PC-9 (cell line): Measurements from ENCODE around the gene IHH. TPM values are rescaled to one million over a fixed set of nuclear protein-coding genes. Genes with fewer than 3 reads are reported as not detected.

Experiments
- BruUV-seq: library from RNA; stranded (reverse); fragments of 400-500 nt; replicated peaks from 2 replicates; lab custom pipeline; 2021; lab: Mats Ljungman, UMichigan
- CTCF ChIA-PET: fragments of 300-600 bp; sonication (Branson Sonifier 250); formaldehyde crosslinking; loops from one replicate; lab custom pipeline; 2022; ENCODE audit warnings: antibody characterized with exemption; lab: Charles Lee
- POLR2A ChIA-PET: fragments of 300-600 bp; sonication (Branson Sonifier 250); formaldehyde crosslinking; loops from one replicate; lab custom pipeline; 2022; ENCODE audit warnings: antibody characterized with exemption; ENCODE audit not compliant: unreplicated experiment; lab: Charles Lee
- DNase-seq, 2 experiments: peaks; one replicate each; pipeline versions ENCODE4 v3.0.0 to v3.0.0-alpha.2; 2015 to 2022; ENCODE audit warnings: mixed read lengths in 1 of 2
- H2AFZ ChIP-seq: fragments of 200-600 bp; sonication (generic); 2 replicates; pipeline ENCODE4 v1.8.1; 2017; ENCODE audit warnings: antibody characterized with exemption
- H3F3A ChIP-seq: fragments of 200-600 bp; sonication (generic); 2 replicates; pipeline ENCODE4 v1.8.1; 2017; ENCODE audit warnings: antibody characterized with exemption, mild to moderate bottlenecking, low read depth; ENCODE audit not compliant: insufficient read depth
- H3K27ac ChIP-seq: fragments of 200-600 bp; sonication (generic); 2 replicates; pipeline ENCODE4 v1.6.1; 2016; ENCODE audit warnings: mixed run types
- H3K27me3 ChIP-seq: fragments of 200-600 bp; sonication (generic); 2 replicates; pipeline ENCODE4 v1.6.1; 2016; ENCODE audit warnings: low read depth, mixed run types; ENCODE audit not compliant: insufficient read depth
- H3K36me3 ChIP-seq: fragments of 200-600 bp; sonication (generic); 2 replicates; pipeline ENCODE4 v1.6.1; 2016; ENCODE audit warnings: low read depth, mixed run types
- H3K4me1 ChIP-seq: fragments of 200-600 bp; sonication (generic); replicated peaks from 2 replicates; pipeline ENCODE4 v1.6.1; 2016; ENCODE audit warnings: mixed run types; ENCODE audit not compliant: insufficient read depth
- H3K4me2 ChIP-seq: fragments of 200-600 bp; sonication (generic); 2 replicates; pipeline ENCODE4 v1.6.1; 2017; ENCODE audit warnings: mixed run types
- H3K4me3 ChIP-seq: fragments of 200-600 bp; sonication (generic); 2 replicates; pipeline ENCODE4 v1.6.1; 2016; ENCODE audit warnings: mixed run types
- H3K79me2 ChIP-seq: fragments of 200-600 bp; sonication (generic); 2 replicates; pipeline ENCODE4 v1.6.1; 2017; ENCODE audit warnings: low read depth, mixed run types
- H3K9me2 ChIP-seq: fragments of 200-600 bp; sonication (generic); 2 replicates; pipeline ENCODE4 v1.8.1; 2017; ENCODE audit warnings: mild to moderate bottlenecking; ENCODE audit not compliant: insufficient read depth
- H3K9me3 ChIP-seq: fragments of 200-600 bp; sonication (generic); 2 replicates; pipeline ENCODE4 v1.8.1; 2016; ENCODE audit warnings: low read depth; ENCODE audit not compliant: insufficient read depth
- H4K20me1 ChIP-seq: fragments of 200-600 bp; sonication (generic); 2 replicates; pipeline ENCODE4 v1.8.1; 2017; ENCODE audit not compliant: insufficient read depth
- EZH2 ChIP-seq: fragments of 200-600 bp; sonication (generic); IDR thresholded peaks from 2 replicates; pipeline ENCODE4 v1.8.0; 2017; ENCODE audit warnings: antibody characterized with exemption, low read depth
- intact Hi-C: fragments of 100-400 bp; cut with micrococcal nuclease; formaldehyde crosslinking; loops from one replicate; pipeline ENCODE4 v1.10.0; 2022; ENCODE audit not compliant: unreplicated experiment
- total RNA-seq: library from RNA; stranded (reverse); gene quantifications from 2 replicates; pipeline ENCODE4 v1.2.3, GENCODE V29; 2021
- TF ChIP-seq, protein P1 (sequence below): fragments of 200-600 bp; sonication (generic); conservative IDR thresholded peaks from 2 replicates; pipeline ENCODE4 v1.6.1; 2017; ENCODE audit warnings: mixed run types, antibody characterized with exemption, mild to moderate bottlenecking, moderate library complexity

IHH gene
- total RNA-seq, 1 experiment from 2014 or later = not detected

GRCh38 chr2:219078951-219079350, 18.2 kb upstream of the IHH start:
- Histone ChIP-seq H3K79me2 (no peaks in the 10 kb centered on the region), H3K4me3 (no peak overlapping the region), H3K27ac (no peak overlapping the region), H3K4me2 (no peak overlapping the region), H3K36me3 (no peaks in the 10 kb centered on the region), H3K27me3 (no peaks in the 10 kb centered on the region), H3K9me2 (no peaks in the 10 kb centered on the region), H4K20me1 (no peaks in the 10 kb centered on the region), H3K4me1 (no peaks in the 10 kb centered on the region), H3F3A (no peaks in the 10 kb centered on the region), H3K9me3 (no peaks in the 10 kb centered on the region), H2AFZ (no peak overlapping the region)
- ChIA-PET POLR2A (no interaction called here), CTCF (no interaction called here)
- intact Hi-C loops = no loop called here
- DNase-seq = no peak
- TF ChIP-seq, protein P1, sequence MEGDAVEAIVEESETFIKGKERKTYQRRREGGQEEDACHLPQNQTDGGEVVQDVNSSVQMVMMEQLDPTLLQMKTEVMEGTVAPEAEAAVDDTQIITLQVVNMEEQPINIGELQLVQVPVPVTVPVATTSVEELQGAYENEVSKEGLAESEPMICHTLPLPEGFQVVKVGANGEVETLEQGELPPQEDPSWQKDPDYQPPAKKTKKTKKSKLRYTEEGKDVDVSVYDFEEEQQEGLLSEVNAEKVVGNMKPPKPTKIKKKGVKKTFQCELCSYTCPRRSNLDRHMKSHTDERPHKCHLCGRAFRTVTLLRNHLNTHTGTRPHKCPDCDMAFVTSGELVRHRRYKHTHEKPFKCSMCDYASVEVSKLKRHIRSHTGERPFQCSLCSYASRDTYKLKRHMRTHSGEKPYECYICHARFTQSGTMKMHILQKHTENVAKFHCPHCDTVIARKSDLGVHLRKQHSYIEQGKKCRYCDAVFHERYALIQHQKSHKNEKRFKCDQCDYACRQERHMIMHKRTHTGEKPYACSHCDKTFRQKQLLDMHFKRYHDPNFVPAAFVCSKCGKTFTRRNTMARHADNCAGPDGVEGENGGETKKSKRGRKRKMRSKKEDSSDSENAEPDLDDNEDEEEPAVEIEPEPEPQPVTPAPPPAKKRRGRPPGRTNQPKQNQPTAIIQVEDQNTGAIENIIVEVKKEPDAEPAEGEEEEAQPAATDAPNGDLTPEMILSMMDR = no peak
- no peak for TF ChIP-seq EZH2
- no TSS peak for BruUV-seq

GRCh38 chr2:219078126-219078525, 17.4 kb upstream of the IHH start:
- intact Hi-C loops = no loop called here
- POLR2A ChIA-PET = no interaction called here

GRCh38 chr2:219076253-219076652, 15.5 kb upstream of the IHH start:
- H2AFZ ChIP-seq = no peak overlapping the region
- no peak for TF ChIP-seq EZH2
- TF ChIP-seq, protein P1 = no peak
- H3K36me3 ChIP-seq = no peaks in the 10 kb centered on the region
- H3K4me3 ChIP-seq = no peak overlapping the region
- BruUV-seq = no TSS peak
- H3K27ac ChIP-seq = no peak overlapping the region
- ChIA-PET CTCF (no interaction called here), POLR2A (interaction anchor here (0.6 kb wide), 1 partner anchor 327 kb away, joined by 5 read pairs; no protein-coding TSS in a partner anchor)
- no peaks in the 10 kb centered on the region for H3K27me3 ChIP-seq
- H3K9me2 ChIP-seq = no peaks in the 10 kb centered on the region
- H3K4me2 ChIP-seq = no peak overlapping the region
- peaks cover 8% of the 10 kb centered on the region for H3K4me1 ChIP-seq
- no peaks in the 10 kb centered on the region for H3F3A ChIP-seq
- H3K79me2 ChIP-seq = no peaks in the 10 kb centered on the region
- no peaks in the 10 kb centered on the region for H4K20me1 ChIP-seq
- intact Hi-C loops = no loop called here
- DNase-seq = no peak
- H3K9me3 ChIP-seq = no peaks in the 10 kb centered on the region

More at GRCh38 chr2:219078126-219078525, 17.4 kb upstream of the IHH start:
- BruUV-seq = no TSS peak
- no peak overlapping the region for H3K27ac ChIP-seq
- CTCF ChIA-PET = no interaction called here
- H2AFZ ChIP-seq = no peak overlapping the region
- H3K36me3 ChIP-seq = no peaks in the 10 kb centered on the region
- H3K4me1 ChIP-seq = no peaks in the 10 kb centered on the region
- H3K9me2 ChIP-seq = no peaks in the 10 kb centered on the region
- no peaks in the 10 kb centered on the region for H3K27me3 ChIP-seq
- TF ChIP-seq EZH2 = no peak
- TF ChIP-seq, protein P1 = no peak
- no peaks in the 10 kb centered on the region for H4K20me1 ChIP-seq
- H3K4me2 ChIP-seq = no peak overlapping the region
- no peak overlapping the region for H3K4me3 ChIP-seq
- DNase-seq = no peak
- H3K9me3 ChIP-seq = no peaks in the 10 kb centered on the region
- no peaks in the 10 kb centered on the region for H3F3A ChIP-seq
- H3K79me2 ChIP-seq = no peaks in the 10 kb centered on the region
